ENCODE results near the gene CHD3. TPM values are rescaled to one million over a fixed set of nuclear protein-coding genes. Genes with fewer than 3 reads are reported as not detected.
A peak's percentile ranks its signal among the peaks of the same experiment; 100 is the strongest.

Gene CHD3
- total and polyA plus RNA-seq, 2 donors from 2014 or later: 41.5 to 94.6 TPM

DNA sequence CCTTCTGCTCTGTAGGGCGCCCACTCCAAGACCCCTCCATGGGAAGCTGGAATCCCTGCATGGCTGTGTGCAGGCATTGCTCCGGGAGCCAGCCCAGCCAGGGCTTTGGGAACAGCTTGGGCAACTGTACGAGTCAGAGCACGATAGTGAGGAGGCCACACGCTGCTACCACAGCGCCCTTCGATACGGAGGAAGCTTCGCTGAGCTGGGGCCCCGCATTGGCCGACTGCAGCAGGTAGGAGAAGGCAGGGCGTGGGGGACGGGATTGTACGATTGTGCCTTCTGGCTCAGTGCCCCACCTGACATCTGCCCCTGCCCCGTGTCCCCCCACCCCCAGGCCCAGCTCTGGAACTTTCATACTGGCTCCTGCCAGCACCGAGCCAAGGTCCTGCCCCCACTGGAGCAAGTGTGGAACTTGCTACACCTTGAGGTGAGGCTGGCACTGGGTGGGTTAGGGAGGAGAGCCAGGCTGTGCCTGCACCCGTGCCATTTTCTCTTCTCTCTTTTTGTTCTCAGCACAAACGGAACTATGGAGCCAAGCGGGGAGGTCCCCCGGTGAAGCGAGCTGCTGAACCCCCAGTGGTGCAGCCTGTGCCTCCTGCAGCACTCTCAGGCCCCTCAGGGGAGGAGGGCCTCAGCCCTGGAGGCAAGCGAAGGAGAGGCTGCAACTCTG lies 42.4 kb upstream of the CHD3 start:
- Histone ChIP-seq H3K27ac (ENCODE audit: low read depth in 2 of 2, low read length in 2 of 2) (no peak overlapping the region), H3K36me3 (ENCODE audit: control insufficient read depth in 2 of 3, insufficient read depth in 3 of 3, low read length in 3 of 3) (peaks cover 1 to 25% (median 18%) of the 10 kb centered on the region in 3 donors)

DNA sequence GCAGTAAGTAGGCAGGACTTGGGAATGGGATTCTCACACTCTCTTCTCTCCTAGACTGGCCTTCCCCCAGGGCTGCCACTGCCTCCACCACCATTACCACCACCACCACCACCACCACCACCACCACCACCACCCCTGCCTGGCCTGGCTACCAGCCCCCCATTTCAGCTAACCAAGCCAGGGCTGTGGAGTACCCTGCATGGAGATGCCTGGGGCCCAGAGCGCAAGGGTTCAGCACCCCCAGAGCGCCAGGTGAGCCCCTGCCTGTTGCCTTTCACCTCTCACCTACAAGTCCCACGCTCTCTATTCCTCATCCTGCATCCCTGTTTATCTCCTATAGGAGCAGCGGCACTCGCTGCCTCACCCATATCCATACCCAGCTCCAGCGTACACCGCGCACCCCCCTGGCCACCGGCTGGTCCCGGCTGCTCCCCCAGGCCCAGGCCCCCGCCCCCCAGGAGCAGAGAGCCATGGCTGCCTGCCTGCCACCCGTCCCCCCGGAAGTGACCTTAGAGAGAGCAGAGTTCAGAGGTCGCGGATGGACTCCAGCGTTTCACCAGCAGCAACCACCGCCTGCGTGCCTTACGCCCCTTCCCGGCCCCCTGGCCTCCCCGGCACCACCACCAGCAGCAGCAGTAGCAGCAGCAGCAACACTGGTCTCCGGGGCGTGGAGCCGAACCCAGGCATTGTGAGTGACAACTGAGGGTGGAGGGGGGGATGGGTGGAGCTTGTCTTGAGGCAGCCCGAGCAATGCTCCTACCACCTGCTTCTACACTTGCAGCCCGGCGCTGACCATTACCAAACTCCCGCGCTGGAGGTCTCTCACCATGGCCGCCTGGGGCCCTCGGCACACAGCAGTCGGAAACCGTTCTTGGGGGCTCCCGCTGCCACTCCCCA lies 41.6 kb upstream of the CHD3 start:
- no peaks in the 10 kb centered on the region for H3K27me3 ChIP-seq (ENCODE audit: control insufficient read depth, insufficient read depth, low read length)
- peak in 2 of 5 donors; percentile 65 to 83 for DNase-seq
- TF ChIP-seq, protein P1, sequence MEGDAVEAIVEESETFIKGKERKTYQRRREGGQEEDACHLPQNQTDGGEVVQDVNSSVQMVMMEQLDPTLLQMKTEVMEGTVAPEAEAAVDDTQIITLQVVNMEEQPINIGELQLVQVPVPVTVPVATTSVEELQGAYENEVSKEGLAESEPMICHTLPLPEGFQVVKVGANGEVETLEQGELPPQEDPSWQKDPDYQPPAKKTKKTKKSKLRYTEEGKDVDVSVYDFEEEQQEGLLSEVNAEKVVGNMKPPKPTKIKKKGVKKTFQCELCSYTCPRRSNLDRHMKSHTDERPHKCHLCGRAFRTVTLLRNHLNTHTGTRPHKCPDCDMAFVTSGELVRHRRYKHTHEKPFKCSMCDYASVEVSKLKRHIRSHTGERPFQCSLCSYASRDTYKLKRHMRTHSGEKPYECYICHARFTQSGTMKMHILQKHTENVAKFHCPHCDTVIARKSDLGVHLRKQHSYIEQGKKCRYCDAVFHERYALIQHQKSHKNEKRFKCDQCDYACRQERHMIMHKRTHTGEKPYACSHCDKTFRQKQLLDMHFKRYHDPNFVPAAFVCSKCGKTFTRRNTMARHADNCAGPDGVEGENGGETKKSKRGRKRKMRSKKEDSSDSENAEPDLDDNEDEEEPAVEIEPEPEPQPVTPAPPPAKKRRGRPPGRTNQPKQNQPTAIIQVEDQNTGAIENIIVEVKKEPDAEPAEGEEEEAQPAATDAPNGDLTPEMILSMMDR (IDR thresholded peaks at IDR 0.05; ENCODE audit: borderline replicate concordance, extremely low read depth, insufficient read depth): no peak
- H3K36me3 ChIP-seq (ENCODE audit: control insufficient read depth in 2 of 3, insufficient read depth in 3 of 3, low read length in 3 of 3): peaks cover 2 to 32% (median 18%) of the 10 kb centered on the region in 3 donors
- no peak for FAIRE-seq
- H3K9me3 ChIP-seq (ENCODE audit: control insufficient read depth in 2 of 3, insufficient read depth in 1 of 3, low read length in 3 of 3): no peaks in the 10 kb centered on the region
- intact Hi-C loops (cut with DNase I): no loop called here
- H3K9ac ChIP-seq (ENCODE audit: low read length in 3 of 3): no peak overlapping the region
- peaks cover 0 to 17% (median 8%) of the 10 kb centered on the region in 3 donors for H3K4me1 ChIP-seq (ENCODE audit: control insufficient read depth in 2 of 3, insufficient read depth in 2 of 3, low read depth in 1 of 3, low read length in 3 of 3)
- H3K27ac ChIP-seq (ENCODE audit: low read depth in 2 of 2, low read length in 2 of 2): no peak overlapping the region
- H3K4me3 ChIP-seq (ENCODE audit: low read length in 3 of 3): no peak overlapping the region

More for the DNA sequence above, 42.4 kb upstream of the CHD3 start:
- no peak for FAIRE-seq
- intact Hi-C loops (cut with DNase I): no loop called here
- no peaks in the 10 kb centered on the region for H3K27me3 ChIP-seq (ENCODE audit: control insufficient read depth, insufficient read depth, low read length)
- H3K4me1 ChIP-seq (ENCODE audit: control insufficient read depth in 2 of 3, insufficient read depth in 2 of 3, low read depth in 1 of 3, low read length in 3 of 3): peaks cover 2 to 15% (median 8%) of the 10 kb centered on the region in 3 donors
- DNase-seq: peak in 1 of 5 donors; percentile 55
- TF ChIP-seq, protein P1 (IDR thresholded peaks at IDR 0.05; ENCODE audit: borderline replicate concordance, extremely low read depth, insufficient read depth): no peak
- H3K4me3 ChIP-seq (ENCODE audit: low read length in 3 of 3): no peak overlapping the region
- H3K9ac ChIP-seq (ENCODE audit: low read length in 3 of 3): no peak overlapping the region
- H3K9me3 ChIP-seq (ENCODE audit: control insufficient read depth in 2 of 3, insufficient read depth in 1 of 3, low read length in 3 of 3): no peaks in the 10 kb centered on the region

DNA sequence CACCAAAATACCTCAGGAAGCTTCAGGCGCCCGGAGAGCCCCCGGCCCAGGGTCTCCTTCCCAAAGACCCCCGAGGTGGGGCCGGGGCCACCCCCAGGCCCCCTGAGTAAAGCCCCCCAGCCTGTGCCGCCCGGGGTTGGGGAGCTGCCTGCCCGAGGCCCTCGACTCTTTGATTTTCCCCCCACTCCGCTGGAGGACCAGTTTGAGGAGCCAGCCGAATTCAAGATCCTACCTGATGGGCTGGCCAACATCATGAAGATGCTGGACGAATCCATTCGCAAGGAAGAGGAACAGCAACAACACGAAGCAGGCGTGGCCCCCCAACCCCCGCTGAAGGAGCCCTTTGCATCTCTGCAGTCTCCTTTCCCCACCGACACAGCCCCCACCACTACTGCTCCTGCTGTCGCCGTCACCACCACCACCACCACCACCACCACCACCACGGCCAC lies 40.4 kb upstream of the CHD3 start:
- Histone ChIP-seq H3K36me3 (ENCODE audit: control insufficient read depth in 2 of 3, insufficient read depth in 3 of 3, low read length in 3 of 3) (peaks cover 8 to 42% (median 23%) of the 10 kb centered on the region in 3 donors), H3K27me3 (ENCODE audit: control insufficient read depth, insufficient read depth, low read length) (no peaks in the 10 kb centered on the region), H3K4me1 (ENCODE audit: control insufficient read depth in 2 of 3, insufficient read depth in 2 of 3, low read depth in 1 of 3, low read length in 3 of 3) (peaks cover 0 to 16% (median 8%) of the 10 kb centered on the region in 3 donors), H3K9me3 (ENCODE audit: control insufficient read depth in 2 of 3, insufficient read depth in 1 of 3, low read length in 3 of 3) (no peaks in the 10 kb centered on the region), H3K9ac (ENCODE audit: low read length in 3 of 3) (no peak overlapping the region), H3K27ac (ENCODE audit: low read depth in 2 of 2, low read length in 2 of 2) (no peak overlapping the region), H3K4me3 (ENCODE audit: low read length in 3 of 3) (no peak overlapping the region)
- FAIRE-seq: no peak
- DNase-seq: peak in 1 of 5 donors; percentile 46
- intact Hi-C loops (cut with DNase I): no loop called here
- TF ChIP-seq, protein P1 (IDR thresholded peaks at IDR 0.05; ENCODE audit: borderline replicate concordance, extremely low read depth, insufficient read depth): no peak
